ENCODE measurements around the gene MMRN1.

MMRN1 gene

GRCh38 chr4:89894649-89895550 lies at the start of gene MMRN1:
MMRN1 (plus strand) TSS chr4:89894854; CDS start chr4:89894972, 118 bp downstream.
- no peaks in the 10 kb centered on the region for H3K36me3 Mint-ChIP-seq
- no peaks in the 10 kb centered on the region for H3K9me3 Mint-ChIP-seq
- peak; percentile 36 for ATAC-seq
- H3K27ac Mint-ChIP-seq = no peak within 1 kb of the TSS
- no peak within 1 kb of the TSS for H3K4me3 Mint-ChIP-seq
- no peak for DNase-seq (ENCODE audit: low spot score in 2 of 2)
- peaks cover 11% of the 10 kb centered on the region for H3K4me1 Mint-ChIP-seq

- no peak overlapping the region for H3K4me3 Mint-ChIP-seq
- ATAC-seq = no peak
- no peaks in the 10 kb centered on the region for H3K4me1 Mint-ChIP-seq
- no peaks in the 10 kb centered on the region for H3K36me3 Mint-ChIP-seq
- no peak overlapping the region for H3K27ac Mint-ChIP-seq
- no peak for DNase-seq (ENCODE audit: low spot score in 2 of 2)
- peaks cover 3% of the 10 kb centered on the region for H3K9me3 Mint-ChIP-seq
Measured at GRCh38 chr4:89847571-89848325, 46.9 kb upstream of the MMRN1 start.

GRCh38 chr4:89855236-89855635 lies 39.4 kb upstream of the MMRN1 start:
- no peak overlapping the region for H3K4me3 Mint-ChIP-seq
- ATAC-seq = no peak

GRCh38 chr4:89860971-89861370 lies 33.7 kb upstream of the MMRN1 start:
- ATAC-seq = no peak
- no peaks in the 10 kb centered on the region for H3K9me3 Mint-ChIP-seq
- H3K36me3 Mint-ChIP-seq = no peaks in the 10 kb centered on the region
- no peak overlapping the region for H3K27ac Mint-ChIP-seq
- no peak for DNase-seq (ENCODE audit: low spot score in 2 of 2)
- no peaks in the 10 kb centered on the region for H3K4me1 Mint-ChIP-seq
- no peak overlapping the region for H3K4me3 Mint-ChIP-seq

More at GRCh38 chr4:89855236-89855635, 39.4 kb upstream of the MMRN1 start:
- DNase-seq (ENCODE audit: low spot score in 2 of 2) = no peak
- H3K36me3 Mint-ChIP-seq = no peaks in the 10 kb centered on the region
- no peaks in the 10 kb centered on the region for H3K9me3 Mint-ChIP-seq
- H3K27ac Mint-ChIP-seq = no peak overlapping the region
- no peaks in the 10 kb centered on the region for H3K4me1 Mint-ChIP-seq

- H3K4me3 Mint-ChIP-seq = no peak overlapping the region
- H3K36me3 Mint-ChIP-seq = no peaks in the 10 kb centered on the region
- H3K4me1 Mint-ChIP-seq = no peaks in the 10 kb centered on the region
- ATAC-seq = no peak
- H3K27ac Mint-ChIP-seq = no peak overlapping the region
- H3K9me3 Mint-ChIP-seq = no peaks in the 10 kb centered on the region
- DNase-seq (ENCODE audit: low spot score in 2 of 2) = no peak
Measured at GRCh38 chr4:89863533-89863932, 31.1 kb upstream of the MMRN1 start.

GRCh38 chr4:89868276-89868675 lies 26.4 kb upstream of the MMRN1 start:
- Mint-ChIP-seq H3K9me3 (no peaks in the 10 kb centered on the region), H3K4me1 (no peaks in the 10 kb centered on the region), H3K4me3 (no peak overlapping the region), H3K27ac (no peak overlapping the region), H3K36me3 (no peaks in the 10 kb centered on the region)
- ATAC-seq (no peak), DNase-seq (ENCODE audit: low spot score in 2 of 2) (no peak)

GRCh38 chr4:89868999-89869589 lies 25.6 kb upstream of the MMRN1 start:
- no peaks in the 10 kb centered on the region for H3K36me3 Mint-ChIP-seq
- no peak overlapping the region for H3K4me3 Mint-ChIP-seq
- ATAC-seq (no peak), DNase-seq (ENCODE audit: low spot score in 2 of 2) (no peak)
- no peaks in the 10 kb centered on the region for H3K9me3 Mint-ChIP-seq
- H3K4me1 Mint-ChIP-seq = no peaks in the 10 kb centered on the region
- H3K27ac Mint-ChIP-seq = no peak overlapping the region

- DNase-seq (ENCODE audit: low spot score in 2 of 2) (no peak), ATAC-seq (no peak)
- H3K27ac Mint-ChIP-seq = no peak overlapping the region
- H3K36me3 Mint-ChIP-seq = no peaks in the 10 kb centered on the region
- no peaks in the 10 kb centered on the region for H3K9me3 Mint-ChIP-seq
- H3K4me3 Mint-ChIP-seq = no peak overlapping the region
- H3K4me1 Mint-ChIP-seq = no peaks in the 10 kb centered on the region
Measured at GRCh38 chr4:89871211-89871610, 23.4 kb upstream of the MMRN1 start.

GRCh38 chr4:89876548-89876947 lies 18.1 kb upstream of the MMRN1 start:
- H3K4me1 Mint-ChIP-seq = no peaks in the 10 kb centered on the region
- no peak overlapping the region for H3K27ac Mint-ChIP-seq
- H3K36me3 Mint-ChIP-seq = no peaks in the 10 kb centered on the region
- DNase-seq (ENCODE audit: low spot score in 2 of 2) = no peak
- ATAC-seq = no peak
- H3K9me3 Mint-ChIP-seq = no peaks in the 10 kb centered on the region
- no peak overlapping the region for H3K4me3 Mint-ChIP-seq

GRCh38 chr4:89878611-89879010 lies 16.0 kb upstream of the MMRN1 start:
- Mint-ChIP-seq H3K27ac (no peak overlapping the region), H3K36me3 (no peaks in the 10 kb centered on the region), H3K4me1 (no peaks in the 10 kb centered on the region), H3K4me3 (no peak overlapping the region), H3K9me3 (no peaks in the 10 kb centered on the region)
- ATAC-seq = no peak
- no peak for DNase-seq (ENCODE audit: low spot score in 2 of 2)

GRCh38 chr4:89879215-89879614 lies 15.4 kb upstream of the MMRN1 start:
- Mint-ChIP-seq H3K4me1 (no peaks in the 10 kb centered on the region), H3K36me3 (no peaks in the 10 kb centered on the region), H3K9me3 (no peaks in the 10 kb centered on the region), H3K4me3 (no peak overlapping the region), H3K27ac (no peak overlapping the region)
- no peak for ATAC-seq
- no peak for DNase-seq (ENCODE audit: low spot score in 2 of 2)

- ATAC-seq = peak; percentile 21
- Mint-ChIP-seq H3K9me3 (no peaks in the 10 kb centered on the region), H3K4me3 (no peak overlapping the region), H3K4me1 (no peaks in the 10 kb centered on the region), H3K36me3 (no peaks in the 10 kb centered on the region), H3K27ac (no peak overlapping the region)
- no peak for DNase-seq (ENCODE audit: low spot score in 2 of 2)
Measured at GRCh38 chr4:89889289-89889688, 5.4 kb upstream of the MMRN1 start.

GRCh38 chr4:89897867-89898266 lies 3.2 kb downstream of the MMRN1 start:
- ATAC-seq (no peak), DNase-seq (ENCODE audit: low spot score in 2 of 2) (no peak)
- H3K36me3 Mint-ChIP-seq = no peaks in the 10 kb centered on the region
- no peaks in the 10 kb centered on the region for H3K9me3 Mint-ChIP-seq
- H3K4me3 Mint-ChIP-seq = no peak overlapping the region
- no peak overlapping the region for H3K27ac Mint-ChIP-seq
- peaks cover 11% of the 10 kb centered on the region for H3K4me1 Mint-ChIP-seq

- H3K36me3 Mint-ChIP-seq = no peaks in the 10 kb centered on the region
- H3K4me1 Mint-ChIP-seq = peaks cover 11% of the 10 kb centered on the region
- no peak overlapping the region for H3K27ac Mint-ChIP-seq
Measured at GRCh38 chr4:89898304-89898716, 3.7 kb downstream of the MMRN1 start.

GRCh38 chr4:89899152-89899551 lies 4.5 kb downstream of the MMRN1 start:
- no peak for ATAC-seq
- Mint-ChIP-seq H3K4me1 (peaks cover 11% of the 10 kb centered on the region), H3K9me3 (no peaks in the 10 kb centered on the region), H3K27ac (no peak overlapping the region), H3K36me3 (no peaks in the 10 kb centered on the region), H3K4me3 (no peak overlapping the region)
- no peak for DNase-seq (ENCODE audit: low spot score in 2 of 2)

More at GRCh38 chr4:89898304-89898716, 3.7 kb downstream of the MMRN1 start:
- no peaks in the 10 kb centered on the region for H3K9me3 Mint-ChIP-seq
- DNase-seq (ENCODE audit: low spot score in 2 of 2) (no peak), ATAC-seq (no peak)
- no peak overlapping the region for H3K4me3 Mint-ChIP-seq

All from stimulated activated effector memory CD8-positive, alpha-beta T cell treated with anti-CD3 and anti-CD28 coated beads, Interleukin-12 subunit alpha, Interleukin-12 subunit beta, amount 100 ng/mL, for 72 hours (primary cell).